ENCODE results near the gene SCAANT1. TPM values are rescaled to one million over a fixed set of nuclear protein-coding genes. Genes with fewer than 3 reads are reported as not detected.

Gene SCAANT1
- polyA plus RNA-seq, 3 donors = not detected

- 40 to 68% (median 68%) methylated on average over 6 of the region's 6 CpGs for WGBS, 3 donors
- H3K27ac ChIP-seq (ENCODE audit: low read depth, low read length) = no peak overlapping the region
Measured at GRCh38 chr3:63937661-63938651, 25.8 kb upstream of the SCAANT1 start.

- no peak overlapping the region for H3K27ac ChIP-seq (ENCODE audit: low read depth, low read length)
- WGBS, 3 donors = 42 to 68% (median 64%) methylated on average over 4 of the region's 4 CpGs
Measured at GRCh38 chr3:63936925-63937324, 24.7 kb upstream of the SCAANT1 start.

- WGBS, 3 donors = 60 to 80% (median 65%) methylated on average over 6 of the region's 6 CpGs
- H3K27ac ChIP-seq (ENCODE audit: low read depth, low read length) = peak overlapping the region; percentile 72
Measured at GRCh38 chr3:63934041-63934866, 22.1 kb upstream of the SCAANT1 start.

DNA sequence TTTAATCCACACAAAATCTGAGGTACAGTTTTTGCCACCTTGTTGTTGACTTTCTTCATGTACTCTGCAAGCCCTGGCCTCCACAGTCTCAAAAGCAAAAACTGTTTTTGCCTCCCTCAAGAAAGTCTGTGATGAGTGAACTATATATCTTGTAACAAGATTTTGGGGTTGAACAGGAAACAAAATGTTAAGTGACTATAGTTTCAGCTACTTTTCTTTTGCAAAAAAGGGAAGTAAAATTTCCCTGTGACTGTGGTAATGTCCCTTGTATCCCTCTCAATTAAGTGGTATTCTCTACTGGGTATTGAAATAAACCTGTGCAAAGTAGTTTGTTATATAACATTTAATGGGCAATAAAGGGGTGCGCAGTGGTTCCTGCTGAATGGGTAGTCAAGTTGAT lies 21.3 kb upstream of the SCAANT1 start:
- WGBS, 3 donors = 93 to 95% (median 95%) methylated on average over 1 of the region's 1 CpG
- H3K27ac ChIP-seq (ENCODE audit: low read depth, low read length) = no peak overlapping the region

DNA sequence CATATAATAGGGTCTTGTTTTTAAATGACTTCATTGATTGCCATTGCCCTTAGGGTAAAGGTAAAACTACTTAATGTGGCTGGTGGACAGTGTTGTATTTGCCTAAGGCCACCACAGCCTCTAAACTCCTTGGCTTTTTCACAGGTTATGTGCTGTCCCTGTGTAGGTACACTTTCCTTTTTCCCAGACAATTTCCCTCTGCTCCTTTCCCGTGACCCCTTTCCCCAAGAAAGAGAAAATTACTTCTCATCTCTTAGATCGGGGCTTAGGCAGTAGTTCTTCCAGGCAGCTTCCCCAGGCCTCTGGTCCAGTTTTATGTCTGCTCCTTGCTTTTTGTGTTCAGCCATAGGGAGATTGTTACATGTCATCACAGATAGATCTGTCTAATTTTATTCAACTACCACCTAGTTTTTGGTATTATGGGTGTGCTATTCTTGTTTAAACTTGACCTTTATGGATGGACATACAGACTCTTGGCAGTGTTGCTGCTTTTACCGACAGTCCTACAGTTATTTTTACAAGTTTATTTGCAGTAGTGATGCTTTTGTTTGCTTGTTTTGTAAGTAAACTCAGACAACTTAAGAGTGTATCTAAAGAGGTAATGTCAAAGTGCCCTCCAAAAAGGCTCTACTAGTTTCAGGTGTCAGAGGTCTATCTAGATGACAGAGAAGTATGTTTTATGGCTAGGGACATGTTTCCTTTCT lies 20.5 kb upstream of the SCAANT1 start:
- 44 to 77% (median 71%) methylated on average over 3 of the region's 3 CpGs for WGBS, 3 donors
- H3K27ac ChIP-seq (ENCODE audit: low read depth, low read length) = no peak overlapping the region

- H3K27ac ChIP-seq (ENCODE audit: low read depth, low read length) = no peak overlapping the region
- 70 to 92% (median 91%) methylated on average over 3 of the region's 3 CpGs for WGBS, 3 donors
Measured at GRCh38 chr3:63931290-63931689, 19.1 kb upstream of the SCAANT1 start.

DNA sequence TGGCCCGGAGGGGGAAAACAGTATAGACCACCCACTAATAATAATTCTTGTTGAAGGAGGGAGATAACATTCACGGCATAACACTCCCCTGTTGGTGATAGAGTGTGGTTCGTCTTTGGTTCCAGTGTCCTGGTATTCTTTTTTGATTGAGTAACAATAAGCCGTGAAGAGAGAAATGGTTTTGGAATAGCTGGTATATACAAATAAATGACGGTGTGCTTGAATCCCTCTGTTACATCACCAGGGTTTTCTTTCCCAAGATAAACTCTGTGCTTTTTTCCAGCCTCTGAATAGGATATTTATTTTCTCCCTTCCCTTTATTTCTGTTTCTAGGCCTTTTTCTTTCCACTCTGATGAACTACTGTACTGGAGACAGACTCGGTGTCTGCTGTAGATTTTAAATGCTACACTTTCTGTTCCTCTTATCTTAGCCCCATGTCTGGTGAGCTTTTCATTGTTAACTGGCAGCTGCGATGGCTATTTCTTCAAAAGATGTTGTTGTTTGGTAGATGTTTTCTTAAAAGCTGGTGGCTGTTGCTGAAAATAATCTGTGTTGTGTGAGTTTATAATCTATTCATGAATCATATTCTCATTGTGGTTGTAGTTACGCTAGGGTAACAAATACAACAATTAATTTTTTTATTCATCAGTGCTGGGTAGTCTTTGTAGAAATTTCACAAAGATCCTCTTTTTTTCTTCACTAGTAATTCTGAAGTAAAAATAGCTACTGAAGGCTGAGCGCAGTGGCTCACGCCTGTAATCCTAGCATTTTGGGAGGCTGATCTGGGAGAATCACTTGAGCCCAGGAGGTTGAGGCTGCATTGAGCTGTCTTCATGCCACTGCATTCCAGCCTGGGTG lies 15.5 kb upstream of the SCAANT1 start:
- 56 to 82% (median 82%) methylated on average over 10 of the region's 10 CpGs for WGBS, 3 donors
- no peak overlapping the region for H3K27ac ChIP-seq (ENCODE audit: low read depth, low read length)

DNA sequence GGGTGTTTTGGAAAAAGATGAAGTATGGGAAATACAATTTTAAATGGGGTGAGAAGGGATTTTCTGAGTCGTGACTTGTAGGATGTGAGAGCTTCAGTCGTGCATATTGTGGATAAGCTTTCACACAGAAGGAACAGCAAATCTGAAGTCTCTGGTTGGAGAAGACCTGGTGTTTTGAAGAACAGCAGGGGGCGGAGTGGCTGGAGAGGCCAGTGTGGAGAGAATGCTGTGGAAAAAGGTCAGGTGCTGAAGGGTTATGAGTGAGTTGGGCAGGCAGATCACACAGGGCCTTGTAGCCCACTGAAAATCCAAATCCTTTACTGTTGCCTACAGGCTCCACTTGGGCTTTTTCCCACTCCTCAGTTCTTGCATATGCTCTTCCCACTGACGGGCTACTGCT lies 14.1 kb upstream of the SCAANT1 start:
- WGBS, 3 donors = 97 to 99% (median 98%) methylated on average over 4 of the region's 4 CpGs
- H3K27ac ChIP-seq (ENCODE audit: low read depth, low read length) = no peak overlapping the region

DNA sequence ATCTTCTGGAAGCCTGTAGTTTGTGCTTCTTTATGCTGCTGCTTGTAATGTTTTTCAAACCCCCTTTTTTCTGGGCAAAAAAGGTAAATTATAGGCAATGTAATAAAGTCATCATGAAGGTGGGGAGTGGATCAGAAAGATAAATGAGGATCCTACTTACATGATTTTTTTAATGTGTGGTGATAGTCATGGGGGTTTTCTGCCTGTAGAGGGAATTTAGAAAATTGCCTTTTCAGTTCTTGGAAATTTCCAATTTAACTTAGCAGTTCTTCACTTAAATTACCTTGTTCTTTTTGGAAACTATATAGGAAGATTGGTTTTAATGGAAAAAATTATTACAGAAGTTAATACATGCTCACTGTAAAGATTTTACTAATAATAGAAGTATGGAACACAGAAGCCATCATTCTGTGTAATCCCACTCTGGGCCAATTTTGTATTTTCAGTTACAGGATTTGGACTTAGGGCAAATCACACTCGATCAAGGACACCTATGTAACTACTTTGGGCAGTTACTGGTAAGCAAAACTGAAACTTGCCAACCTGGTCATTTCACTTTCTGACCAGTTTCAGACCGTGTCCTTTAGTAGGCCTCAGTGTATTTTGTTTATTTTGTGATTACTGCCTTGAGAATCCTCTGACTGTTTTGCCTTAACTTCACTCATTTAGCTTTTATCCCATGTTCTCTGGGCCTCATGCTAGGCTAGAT lies 10.5 kb upstream of the SCAANT1 start:
- WGBS, 3 donors = 42 to 92% (median 86%) methylated on average over 2 of the region's 2 CpGs
- H3K27ac ChIP-seq (ENCODE audit: low read depth, low read length) = no peak overlapping the region

DNA sequence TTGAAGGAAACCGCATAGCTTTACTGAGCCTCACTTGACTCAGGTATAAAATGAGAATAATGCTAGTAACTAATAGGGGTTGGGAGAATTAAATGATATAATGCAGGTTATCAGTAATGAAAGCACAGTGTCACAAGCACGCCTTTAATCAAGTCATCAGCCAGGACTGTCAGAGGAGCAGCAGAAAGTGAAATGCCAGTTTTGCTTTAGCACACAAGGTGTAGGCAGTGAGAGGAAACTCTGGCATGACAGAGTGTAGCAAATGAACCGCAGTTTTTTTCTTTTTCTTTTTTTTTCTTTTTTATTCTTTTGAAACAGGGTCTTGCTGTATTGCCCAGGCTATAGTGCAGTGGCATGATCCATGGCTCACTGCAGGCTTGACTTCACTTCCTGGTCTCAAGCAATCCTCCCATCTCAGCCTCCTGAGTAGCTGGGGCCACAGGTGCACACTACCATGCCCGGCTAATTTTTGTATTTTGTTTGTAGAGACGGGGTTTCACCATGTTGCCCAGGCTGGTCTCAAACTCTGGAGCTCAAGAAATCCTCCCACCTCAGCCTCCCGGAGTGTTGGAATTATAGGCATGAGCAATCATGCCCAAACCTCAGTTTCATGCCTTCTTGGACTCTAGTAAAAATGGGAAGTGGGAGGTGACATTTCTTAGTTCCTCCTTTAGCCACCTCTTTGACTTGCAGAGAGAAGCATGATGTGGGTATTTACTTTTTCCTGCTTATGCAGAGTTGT lies 9.7 kb upstream of the SCAANT1 start:
- WGBS, 3 donors = 82 to 87% (median 83%) methylated on average over 6 of the region's 6 CpGs
- H3K27ac ChIP-seq (ENCODE audit: low read depth, low read length) = no peak overlapping the region

GRCh38 chr3:63920001-63920400 lies 7.8 kb upstream of the SCAANT1 start:
- no peak overlapping the region for H3K27ac ChIP-seq (ENCODE audit: low read depth, low read length)
- WGBS, 3 donors = 64 to 95% (median 89%) methylated on average over 5 of the region's 5 CpGs

DNA sequence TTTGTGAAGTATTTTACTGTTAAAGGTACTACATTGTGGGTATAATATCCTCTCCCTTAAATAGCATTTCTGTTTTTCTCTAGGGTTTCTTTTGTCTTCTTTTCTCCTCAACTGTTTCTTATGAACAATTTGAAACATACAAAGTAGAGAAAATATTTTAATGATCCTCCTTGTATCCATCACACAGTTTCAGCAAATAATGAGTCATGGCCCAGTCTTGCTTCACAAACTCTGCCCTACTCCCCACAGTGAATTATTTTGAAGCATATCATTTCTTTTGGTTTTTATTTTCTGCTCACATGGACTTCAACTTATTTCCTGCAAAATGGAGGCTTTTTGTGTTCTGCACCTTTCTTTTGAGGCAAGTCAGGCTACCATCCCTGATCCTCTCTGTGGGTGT lies 6.1 kb upstream of the SCAANT1 start:
- H3K27ac ChIP-seq (ENCODE audit: low read depth, low read length) = no peak overlapping the region

- 20 to 62% (median 60%) methylated on average over 5 of the region's 5 CpGs for WGBS, 3 donors
- H3K27ac ChIP-seq (ENCODE audit: low read depth, low read length) = no peak overlapping the region
Measured at GRCh38 chr3:63914312-63914711, 2.1 kb upstream of the SCAANT1 start.

- peak overlapping the region; percentile 85 for H3K27ac ChIP-seq (ENCODE audit: low read depth, low read length)
- WGBS, 3 donors = 6 to 9% (median 8%) methylated on average over 30 to 46 of the region's 46 CpGs
Measured at GRCh38 chr3:63912768-63913588, 795 bp upstream of the SCAANT1 start.

DNA sequence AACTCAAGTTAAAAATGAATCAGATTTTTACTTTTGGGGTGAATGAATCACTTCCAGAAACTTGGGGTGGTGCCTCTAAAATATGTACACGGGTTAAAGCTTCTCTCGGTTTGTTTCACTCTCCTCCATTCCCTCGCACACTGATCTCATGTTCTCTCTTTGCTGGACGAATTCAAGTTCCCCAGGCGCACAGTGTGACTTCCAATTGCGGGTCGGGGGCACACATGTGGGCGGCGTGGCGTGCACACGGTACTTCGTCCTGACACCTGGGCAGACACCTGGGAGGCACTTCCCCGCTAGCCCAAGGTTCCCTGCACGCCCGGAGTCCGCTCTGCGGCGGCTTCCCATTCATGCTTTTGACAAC lies 692 bp downstream of the SCAANT1 start:
- peak overlapping the region; percentile 85 for H3K27ac ChIP-seq (ENCODE audit: low read depth, low read length)
- 0 to 1% (median 0%) methylated on average over 18 of the region's 18 CpGs for WGBS, 3 donors

- no peak overlapping the region for H3K27ac ChIP-seq (ENCODE audit: low read depth, low read length)
- 33 to 56% (median 45%) methylated on average over 1 of the region's 1 CpG for WGBS, 3 donors
Measured at GRCh38 chr3:63910891-63911290, 1.3 kb downstream of the SCAANT1 start.

All from adipose tissue (tissue), 3 donors.